PC-3 (cell line): ENCODE data around the gene SIGLECL1. TPM values are rescaled to one million over a fixed set of nuclear protein-coding genes. Genes with fewer than 3 reads are reported as not detected.

Experiments used
- ATAC-seq: fragments of 200-7000 bp; cut with Tn5 transposase; 2 replicates; pipeline ENCODE4 v1.9.1; 2020; ENCODE audit warnings: mild to moderate bottlenecking, moderate library complexity
- BruUV-seq: library from RNA; stranded (reverse); fragments of 400-500 nt; replicated peaks from 2 replicates; lab custom pipeline; 2021; lab: Mats Ljungman, UMichigan
- CTCF ChIA-PET: fragments of 300-600 bp; sonication (Branson Sonifier 250); formaldehyde crosslinking; loops from one replicate; lab custom pipeline; 2022; ENCODE audit warnings: antibody characterized with exemption; lab: Charles Lee
- POLR2A ChIA-PET: fragments of 300-600 bp; sonication (Branson Sonifier 250); formaldehyde crosslinking; loops from one replicate; lab custom pipeline; 2022; ENCODE audit warnings: antibody characterized with exemption; ENCODE audit not compliant: unreplicated experiment; lab: Charles Lee
- DNase-seq: peaks from one replicate; pipeline ENCODE4 v3.0.0-alpha.2; 2015
- H2AFZ ChIP-seq: fragments of 300-600 bp; sonication (generic); 2 replicates; pipeline ENCODE4 v1.6.0; 2016; ENCODE audit warnings: antibody characterized with exemption, low read length
- H3F3A ChIP-seq: fragments of 300-600 bp; sonication (generic); one replicate; pipeline ENCODE4 v1.6.0; 2017; ENCODE audit warnings: antibody characterized with exemption, low read length, control low read depth, mild to moderate bottlenecking; ENCODE audit not compliant: unreplicated experiment
- H3K27ac ChIP-seq: fragments of 300-600 bp; sonication (generic); 2 replicates; pipeline ENCODE4 v1.5.1; 2016; ENCODE audit warnings: mild to moderate bottlenecking, low read length
- H3K27me3 ChIP-seq: fragments of 300-600 bp; sonication (generic); 2 replicates; pipeline ENCODE4 v1.6.1; 2016; ENCODE audit warnings: low read length, mixed read lengths
- H3K36me3 ChIP-seq: fragments of 300-600 bp; sonication (generic); 2 replicates; pipeline ENCODE4 v1.6.1; 2016; ENCODE audit warnings: low read depth, mixed run types, low read length, mixed read lengths
- H3K4me1 ChIP-seq: fragments of 300-600 bp; sonication (generic); 2 replicates; pipeline ENCODE4 v1.5.1; 2016; ENCODE audit warnings: low read length; ENCODE audit not compliant: insufficient read depth
- H3K4me2 ChIP-seq: fragments of 300-600 bp; sonication (generic); 2 replicates; pipeline ENCODE4 v1.6.0; 2016; ENCODE audit warnings: low read length
- H3K4me3 ChIP-seq: fragments of 300-600 bp; sonication (generic); 2 replicates; pipeline ENCODE4 v1.5.1; 2016; ENCODE audit warnings: mild to moderate bottlenecking, low read length, mixed read lengths
- H3K79me2 ChIP-seq: fragments of 300-600 bp; sonication (generic); 2 replicates; pipeline ENCODE4 v1.6.1; 2017; ENCODE audit warnings: low read length, mixed read lengths
- H3K9ac ChIP-seq: fragments of 300-600 bp; sonication (generic); 2 replicates; pipeline ENCODE4 v1.6.0; 2016; ENCODE audit warnings: mild to moderate bottlenecking, low read length
- H3K9me2 ChIP-seq: fragments of 300-600 bp; sonication (generic); replicated peaks from 2 replicates; pipeline ENCODE4 v1.6.1; 2016; ENCODE audit warnings: mixed run types, low read length, mixed read lengths
- H3K9me3 ChIP-seq: fragments of 300-600 bp; sonication (generic); 2 replicates; pipeline ENCODE4 v1.6.1; 2016; ENCODE audit warnings: low read length, mixed read lengths
- H4K20me1 ChIP-seq: fragments of 300-600 bp; sonication (generic); 2 replicates; pipeline ENCODE4 v1.6.1; 2016; ENCODE audit warnings: low read length, mixed read lengths
- CTCF ChIP-seq: fragments of 300-600 bp; sonication (generic); conservative IDR thresholded peaks from 2 replicates; pipeline ENCODE4 v1.5.1; 2017; ENCODE audit warnings: antibody characterized with exemption, low read depth, mild to moderate bottlenecking, low read length
- EZH2 ChIP-seq: fragments of 300-600 bp; sonication (generic); IDR thresholded peaks from one replicate; pipeline ENCODE4 v1.6.1; 2017; ENCODE audit warnings: antibody characterized with exemption, mild to moderate bottlenecking, low read length; ENCODE audit not compliant: unreplicated experiment
- EZH2phosphoT487 ChIP-seq: fragments of 300-600 bp; sonication (generic); IDR thresholded peaks from 2 replicates; pipeline ENCODE4 v1.6.1; 2018; ENCODE audit warnings: mild to moderate bottlenecking, antibody characterized with exemption, low read length, borderline replicate concordance
- intact Hi-C: fragments of 100-400 bp; cut with micrococcal nuclease; formaldehyde crosslinking; loops from 2 replicates; pipeline ENCODE4 v1.9.0; 2023
- total RNA-seq: library from RNA; depleted of rRNA; stranded (reverse); fragments of >200 nt; gene quantifications from 2 replicates; pipeline ENCODE4 v1.2.3, GENCODE V29; 2014

Gene SIGLECL1
- total RNA-seq, 1 experiment from 2014 or later, result not detected

- ChIA-PET CTCF (no interaction called here), POLR2A (no interaction called here)
- no peaks in the 10 kb centered on the region for H3K79me2 ChIP-seq
- H3K4me1 ChIP-seq, result no peaks in the 10 kb centered on the region
- peaks cover 41% of the 10 kb centered on the region for H3K27me3 ChIP-seq
- H3K4me2 ChIP-seq, result no peak overlapping the region
- no TSS peak for BruUV-seq
- H3K9me3 ChIP-seq, result no peaks in the 10 kb centered on the region
- no peaks in the 10 kb centered on the region for H3F3A ChIP-seq
- ATAC-seq, result no peak
- no peak overlapping the region for H2AFZ ChIP-seq
- no peak for DNase-seq
- H3K9me2 ChIP-seq, result no peaks in the 10 kb centered on the region
- no peak overlapping the region for H3K27ac ChIP-seq
- TF ChIP-seq CTCF (no peak), EZH2 (no peak), EZH2phosphoT487 (no peak)
- H4K20me1 ChIP-seq, result no peaks in the 10 kb centered on the region
- intact Hi-C loops, result no loop called here
- no peak overlapping the region for H3K4me3 ChIP-seq
- no peaks in the 10 kb centered on the region for H3K36me3 ChIP-seq
- no peak overlapping the region for H3K9ac ChIP-seq
Observed at GRCh38 chr19:51301266-51301665, 50.4 kb downstream of the SIGLECL1 start.

DNA sequence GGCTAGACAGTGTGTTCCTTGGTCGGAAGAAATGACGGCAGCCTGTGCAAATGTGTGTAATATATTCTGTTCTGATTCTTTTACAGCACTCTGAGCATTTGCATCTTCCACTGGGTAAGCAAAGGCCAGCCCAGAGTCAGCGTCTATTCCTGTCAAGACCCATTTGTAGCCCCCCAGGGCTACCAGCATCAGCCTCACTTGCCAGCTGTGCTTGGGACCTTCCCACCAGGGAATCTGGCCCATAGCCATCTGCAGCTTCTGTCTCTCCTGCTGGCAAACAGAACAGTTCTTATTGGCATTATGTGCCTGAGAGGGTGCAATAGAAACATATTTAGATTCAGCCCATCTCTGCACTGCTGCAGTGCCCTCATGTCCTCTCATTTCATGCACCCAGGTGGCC, 54.6 kb downstream of the SIGLECL1 start:
- no TSS peak for BruUV-seq
- Histone ChIP-seq H3K9me2 (no peaks in the 10 kb centered on the region), H3K79me2 (no peaks in the 10 kb centered on the region), H3K27ac (no peak overlapping the region), H3K9me3 (peaks cover 10% of the 10 kb centered on the region; the same call in 1 of the 2 replicates), H3K36me3 (no peaks in the 10 kb centered on the region), H3K4me1 (no peaks in the 10 kb centered on the region), H3K9ac (no peak overlapping the region), H4K20me1 (no peaks in the 10 kb centered on the region), H3K4me3 (no peak overlapping the region), H3K4me2 (no peak overlapping the region), H3F3A (no peaks in the 10 kb centered on the region), H3K27me3 (peaks cover 30% of the 10 kb centered on the region), H2AFZ (no peak overlapping the region)
- TF ChIP-seq EZH2 (no peak), EZH2phosphoT487 (no peak), CTCF (no peak)
- ChIA-PET CTCF (no interaction called here), POLR2A (no interaction called here)
- no peak for DNase-seq
- ATAC-seq, result no peak
- intact Hi-C loops, result no loop called here

DNA sequence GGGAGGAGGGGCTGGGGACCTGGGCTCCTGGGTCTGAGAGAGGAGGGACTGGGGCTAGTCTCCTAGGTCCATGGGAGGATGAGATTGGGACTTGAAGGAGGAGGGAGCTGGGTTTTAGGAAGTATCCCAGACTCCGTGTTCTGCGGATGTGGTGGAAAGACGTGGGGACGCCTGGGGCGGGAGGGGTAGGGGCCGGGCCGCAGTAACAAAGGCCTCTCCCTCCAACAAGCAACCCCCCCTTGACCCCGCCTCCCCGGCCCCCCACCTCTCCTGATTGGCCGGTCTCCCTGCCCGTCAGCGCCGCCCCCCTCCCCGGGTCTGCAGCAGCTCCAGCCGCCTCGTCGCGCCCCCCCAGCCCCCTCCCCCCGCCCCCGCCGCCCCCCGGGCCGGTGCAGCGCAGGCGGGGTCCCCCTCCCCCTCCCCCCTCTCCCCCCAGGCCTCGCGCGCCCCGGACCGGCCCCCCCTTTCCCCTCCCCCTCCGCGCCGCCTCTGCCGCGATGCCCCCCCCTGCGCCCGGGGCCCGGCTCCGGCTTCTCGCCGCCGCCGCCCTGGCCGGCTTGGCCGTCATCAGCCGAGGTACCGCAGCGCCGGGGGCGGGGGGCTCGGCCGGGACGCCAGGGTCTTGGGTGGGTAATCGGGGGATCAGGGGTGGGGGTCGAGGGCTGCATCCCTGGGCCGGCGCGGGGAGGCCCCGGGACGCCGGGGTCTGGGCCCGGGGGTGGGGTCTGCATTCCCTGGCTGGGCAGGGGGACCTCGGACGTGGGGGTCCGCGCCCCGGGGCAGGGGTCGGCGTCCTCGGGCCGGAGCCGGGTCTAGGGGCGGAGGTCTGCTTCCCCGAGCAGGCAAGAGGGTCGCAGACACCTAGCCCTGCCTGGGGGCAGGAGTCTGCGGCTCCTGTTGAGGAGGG, 60.7 kb downstream of the SIGLECL1 start, which contains the start of gene IGLON5:
IGLON5 (plus strand) TSS at position 294 of the 907 bp plus-strand sequence; CDS start at position 498, 204 bp downstream.
- TF ChIP-seq CTCF (no peak), EZH2 (no peak), EZH2phosphoT487 (no peak)
- Histone ChIP-seq H3K4me2 (no peak within 1 kb of the TSS), H3K4me1 (no peaks in the 10 kb centered on the region), H4K20me1 (no peaks in the 10 kb centered on the region), H3K9ac (no peak within 1 kb of the TSS), H3F3A (no peaks in the 10 kb centered on the region), H3K79me2 (no peaks in the 10 kb centered on the region), H3K9me3 (peaks cover 6% of the 10 kb centered on the region; the same call in 1 of the 2 replicates), H3K9me2 (no peaks in the 10 kb centered on the region), H3K4me3 (no peak within 1 kb of the TSS), H2AFZ (no peak within 1 kb of the TSS), H3K27me3 (peaks cover 21% of the 10 kb centered on the region), H3K36me3 (no peaks in the 10 kb centered on the region), H3K27ac (no peak within 1 kb of the TSS)
- intact Hi-C loops, result no loop called here
- CTCF ChIA-PET, result no interaction called here
- no peak for ATAC-seq
- no TSS peak for BruUV-seq
- DNase-seq, result no peak
- POLR2A ChIA-PET, result no interaction called here
